Neuronal stem cell (in vitro differentiated cells): Measurements from ENCODE around the gene AGPAT1.
A peak's percentile ranks its signal among the peaks of the same experiment; 100 is the strongest.

Experiments
- DNase-seq: peaks from one replicate; pipeline ENCODE4 v3.0.0-alpha.2; 2013; ENCODE audit warnings: low spot score
- H2AFZ ChIP-seq: one replicate; pipeline ENCODE4 v1.6.1; 2013; ENCODE audit warnings: mild to moderate bottlenecking, low read length, inconsistent platforms
- H2AK5ac ChIP-seq: 2 replicates; pipeline ENCODE4 v1.6.1; 2013; ENCODE audit warnings: low read depth, mild to moderate bottlenecking, inconsistent platforms, low read length, moderate library complexity, mixed read lengths
- H2BK120ac ChIP-seq: 2 replicates; pipeline ENCODE4 v1.6.1; 2013; ENCODE audit warnings: low read depth, mild to moderate bottlenecking, inconsistent platforms, low read length, moderate library complexity, mixed read lengths
- H2BK12ac ChIP-seq: one replicate; pipeline ENCODE4 v1.6.1; 2013; ENCODE audit warnings: low read length, inconsistent platforms
- H2BK15ac ChIP-seq: 2 replicates; pipeline ENCODE4 v1.6.1; 2013; ENCODE audit warnings: mild to moderate bottlenecking, low read length, inconsistent platforms, mixed read lengths
- H2BK5ac ChIP-seq: one replicate; pipeline ENCODE4 v1.6.1; 2013; ENCODE audit warnings: inconsistent platforms, mild to moderate bottlenecking, low read length, moderate library complexity
- H3K14ac ChIP-seq: one replicate; pipeline ENCODE4 v1.6.1; 2013; ENCODE audit warnings: low read length, inconsistent platforms
- H3K18ac ChIP-seq: 2 replicates; pipeline ENCODE4 v1.6.1; 2013; ENCODE audit warnings: low read length, inconsistent platforms
- H3K23ac ChIP-seq: 2 replicates; pipeline ENCODE4 v1.6.1; 2013; ENCODE audit warnings: low read depth, mild to moderate bottlenecking, mixed read lengths, low read length, inconsistent platforms; ENCODE audit not compliant: poor library complexity
- H3K27ac ChIP-seq: replicated peaks from 3 replicates; pipeline ENCODE4 v1.5.1; 2013; ENCODE audit warnings: low read length, inconsistent platforms
- H3K27me3 ChIP-seq, 3 experiments: 2 replicates each; pipeline ENCODE4 v1.6.1; 2013; ENCODE audit warnings: low read length in 3 of 3, mild to moderate bottlenecking in 2 of 3, inconsistent platforms in 1 of 3, low read depth in 1 of 3, mixed read lengths in 1 of 3, moderate library complexity in 1 of 3; ENCODE audit not compliant: control insufficient read depth in 3 of 3, insufficient read depth in 3 of 3
- H3K36me3 ChIP-seq, 2 donors: replicated peaks in 1 of 2; 2 replicates each; pipeline ENCODE4 v1.6.1; 2013; ENCODE audit warnings: low read length in 2 of 2; ENCODE audit not compliant: control insufficient read depth in 2 of 2, insufficient read depth in 2 of 2
- H3K4ac ChIP-seq: 2 replicates; pipeline ENCODE4 v1.6.1; 2013; ENCODE audit warnings: inconsistent platforms, mild to moderate bottlenecking, low read length, moderate library complexity
- H3K4me1 ChIP-seq, 2 donors: 1 replicate in 1 of 2; 2 replicates in 1 of 2; pipeline ENCODE4 v1.6.1; 2013; ENCODE audit warnings: low read length in 2 of 2, low read depth in 1 of 2; ENCODE audit not compliant: control insufficient read depth in 2 of 2, insufficient read depth in 1 of 2
- H3K4me2 ChIP-seq: one replicate; pipeline ENCODE4 v1.6.1; 2013; ENCODE audit warnings: mild to moderate bottlenecking, low read length, inconsistent platforms; ENCODE audit not compliant: insufficient read depth, poor library complexity, severe bottlenecking
- H3K4me3 ChIP-seq, 2 donors: 2 replicates each; pipeline ENCODE4 v1.5.1; 2013; ENCODE audit warnings: low read length in 2 of 2, mild to moderate bottlenecking in 2 of 2, inconsistent platforms in 1 of 2, moderate library complexity in 1 of 2
- H3K79me1 ChIP-seq: one replicate; pipeline ENCODE4 v1.6.1; 2013; ENCODE audit warnings: low read depth, mild to moderate bottlenecking, inconsistent platforms, low read length, moderate library complexity
- H3K9ac ChIP-seq: one replicate; pipeline ENCODE4 v1.6.1; 2013; ENCODE audit warnings: mild to moderate bottlenecking, low read depth, low read length, inconsistent platforms; ENCODE audit not compliant: poor library complexity
- H3K9me3 ChIP-seq, 2 donors: replicated peaks in 1 of 2; 2 replicates each; pipeline versions ENCODE3 to v1.6.1; 2013; ENCODE audit warnings: low read length in 2 of 2, mild to moderate bottlenecking in 2 of 2, inconsistent platforms in 1 of 2, low read depth in 1 of 2, mixed read lengths in 1 of 2, moderate library complexity in 1 of 2; ENCODE audit not compliant: control insufficient read depth in 2 of 2, insufficient read depth in 1 of 2
- H4K8ac ChIP-seq: one replicate; pipeline ENCODE4 v1.6.1; 2013; ENCODE audit warnings: low read depth, mild to moderate bottlenecking, inconsistent platforms, low read length, moderate library complexity
- H4K91ac ChIP-seq: one replicate; pipeline ENCODE4 v1.6.1; 2013; ENCODE audit warnings: low read length, low read depth, mild to moderate bottlenecking, inconsistent platforms; ENCODE audit not compliant: poor library complexity
- WGBS, 2 donors: extraction: QIAGEN DNeasy Blood & Tissue Kit; methylation state at CpG; one replicate each; pipeline ENCODE4 v1.1.7; 2013; ENCODE audit warnings: missing lambda C conversion rate in 2 of 2, mixed read lengths in 1 of 2; ENCODE audit not compliant: insufficient read length in 2 of 2, insufficient replicate concordance in 1 of 2; ENCODE audit errors: extremely low coverage in 2 of 2; 5-methylcytosine and 5-hydroxymethylcytosine counted together

The AGPAT1 gene

GRCh38 chr6:32167154-32167760 lies 8.6 kb downstream of the AGPAT1 start:
- H2BK120ac ChIP-seq: peak overlapping the region; percentile 57
- peak overlapping the region; percentile 45 for H2BK15ac ChIP-seq
- H3K4me1 ChIP-seq: peaks cover 0 to 32% of the 10 kb centered on the region in 2 donors
- H3K14ac ChIP-seq: no peak overlapping the region
- H3K27me3 ChIP-seq: no peaks in the 10 kb centered on the region
- peak overlapping the region; percentile 32 for H3K4ac ChIP-seq
- peak overlapping the region; percentile 85 for H3K27ac ChIP-seq
- H4K91ac ChIP-seq: no peak overlapping the region
- H3K23ac ChIP-seq: peak overlapping the region; percentile 67
- DNase-seq: no peak
- H3K9me3 ChIP-seq: no peaks in the 10 kb centered on the region
- H3K79me1 ChIP-seq: peaks cover 7% of the 10 kb centered on the region
- H2BK12ac ChIP-seq: peak overlapping the region; percentile 60
- H3K4me2 ChIP-seq: no peak overlapping the region
- no peak overlapping the region for H4K8ac ChIP-seq
- no CpG with 5 or more reads among the region's 32 CpGs for WGBS, 2 donors
- no peak overlapping the region for H2AFZ ChIP-seq
- peak overlapping the region; percentile 61 for H2AK5ac ChIP-seq
- peaks cover 41 to 86% of the 10 kb centered on the region in 2 donors for H3K36me3 ChIP-seq
- H3K18ac ChIP-seq: peak overlapping the region; percentile 77
- no peak overlapping the region for H3K4me3 ChIP-seq
- H2BK5ac ChIP-seq: peak overlapping the region; percentile 43
- H3K9ac ChIP-seq: peak overlapping the region; percentile 61

GRCh38 chr6:32166411-32167061 lies 9.3 kb downstream of the AGPAT1 start:
- Histone ChIP-seq H3K9ac (no peak overlapping the region), H3K79me1 (peaks cover 7% of the 10 kb centered on the region), H2BK120ac (peak overlapping the region; percentile 22), H2AFZ (no peak overlapping the region), H3K27ac (peak overlapping the region; percentile 25), H3K4ac (no peak overlapping the region), H3K4me1 (peaks cover 0 to 32% of the 10 kb centered on the region in 2 donors), H3K27me3 (no peaks in the 10 kb centered on the region), H4K8ac (no peak overlapping the region), H4K91ac (no peak overlapping the region), H2AK5ac (peak overlapping the region; percentile 76), H2BK5ac (no peak overlapping the region), H3K14ac (no peak overlapping the region), H3K23ac (peak overlapping the region; percentile 67), H2BK12ac (no peak overlapping the region), H3K9me3 (no peaks in the 10 kb centered on the region), H3K18ac (peak overlapping the region; percentile 48), H3K36me3 (peaks cover 41 to 83% of the 10 kb centered on the region in 2 donors), H3K4me2 (no peak overlapping the region), H2BK15ac (peak overlapping the region; percentile 23), H3K4me3 (no peak overlapping the region)
- no peak for DNase-seq
- WGBS, 2 donors: no CpG with 5 or more reads among the region's 30 CpGs

GRCh38 chr6:32164295-32164694 lies 11.6 kb downstream of the AGPAT1 start, which contains the start of gene EGFL8:
TSS of gene EGFL8 (plus strand) at chr6:32164595. CDS start at chr6:32166166, 1,571 bp downstream.
- H3K36me3 ChIP-seq: peaks cover 20 to 68% of the 10 kb centered on the region in 2 donors
- H4K8ac ChIP-seq: no peak within 1 kb of the TSS
- no peak within 1 kb of the TSS for H3K14ac ChIP-seq
- H2BK15ac ChIP-seq: peak within 1 kb of the TSS; percentile 59
- H3K23ac ChIP-seq: no peak within 1 kb of the TSS
- H2BK5ac ChIP-seq: no peak within 1 kb of the TSS
- H3K4me3 ChIP-seq: no peak within 1 kb of the TSS
- no peak within 1 kb of the TSS for H2BK12ac ChIP-seq
- H4K91ac ChIP-seq: no peak within 1 kb of the TSS
- H3K9ac ChIP-seq: no peak within 1 kb of the TSS
- no peaks in the 10 kb centered on the region for H3K27me3 ChIP-seq
- no peak within 1 kb of the TSS for H2AFZ ChIP-seq
- peak within 1 kb of the TSS; percentile 51 for H2AK5ac ChIP-seq
- peak within 1 kb of the TSS; percentile 81 for H3K27ac ChIP-seq
- H3K4me1 ChIP-seq: peaks cover 0 to 32% of the 10 kb centered on the region in 2 donors
- H3K9me3 ChIP-seq: no peaks in the 10 kb centered on the region
- peak within 1 kb of the TSS; percentile 78 for H3K18ac ChIP-seq
- no peak within 1 kb of the TSS for H2BK120ac ChIP-seq
- H3K4ac ChIP-seq: no peak within 1 kb of the TSS
- H3K4me2 ChIP-seq: peak within 1 kb of the TSS; percentile 43
- DNase-seq: no peak
- peaks cover 2% of the 10 kb centered on the region for H3K79me1 ChIP-seq

- H3K79me1 ChIP-seq: peaks cover 1% of the 10 kb centered on the region
- no peak overlapping the region for H3K14ac ChIP-seq
- peaks cover 0 to 30% of the 10 kb centered on the region in 2 donors for H3K4me1 ChIP-seq
- H3K27ac ChIP-seq: peak overlapping the region; percentile 81
- no peaks in the 10 kb centered on the region for H3K9me3 ChIP-seq
- H2BK15ac ChIP-seq: peak overlapping the region; percentile 59
- H2BK5ac ChIP-seq: no peak overlapping the region
- no peak overlapping the region for H3K4me3 ChIP-seq
- H3K4ac ChIP-seq: no peak overlapping the region
- peak overlapping the region; percentile 51 for H2AK5ac ChIP-seq
- H3K27me3 ChIP-seq: no peaks in the 10 kb centered on the region
- H2BK120ac ChIP-seq: no peak overlapping the region
- no peak overlapping the region for H3K23ac ChIP-seq
- WGBS, 2 donors: no CpG with 5 or more reads among the region's 7 CpGs
- H2AFZ ChIP-seq: no peak overlapping the region
- no peak overlapping the region for H3K9ac ChIP-seq
- H3K4me2 ChIP-seq: peak overlapping the region; percentile 43
- no peak overlapping the region for H4K8ac ChIP-seq
- peaks cover 15 to 66% of the 10 kb centered on the region in 2 donors for H3K36me3 ChIP-seq
- DNase-seq: no peak
- H3K18ac ChIP-seq: peak overlapping the region; percentile 78
- no peak overlapping the region for H4K91ac ChIP-seq
- no peak overlapping the region for H2BK12ac ChIP-seq
Observed at GRCh38 chr6:32163559-32164258, 12.2 kb downstream of the AGPAT1 start.
